Measurements from ENCODE around the gene THPO. TPM values are rescaled to one million over a fixed set of nuclear protein-coding genes. Genes with fewer than 3 reads are reported as not detected.

Gene THPO
- total and polyA plus RNA-seq, 7 donors, result 0.25 to 0.36 TPM; not detected in 5

DNA sequence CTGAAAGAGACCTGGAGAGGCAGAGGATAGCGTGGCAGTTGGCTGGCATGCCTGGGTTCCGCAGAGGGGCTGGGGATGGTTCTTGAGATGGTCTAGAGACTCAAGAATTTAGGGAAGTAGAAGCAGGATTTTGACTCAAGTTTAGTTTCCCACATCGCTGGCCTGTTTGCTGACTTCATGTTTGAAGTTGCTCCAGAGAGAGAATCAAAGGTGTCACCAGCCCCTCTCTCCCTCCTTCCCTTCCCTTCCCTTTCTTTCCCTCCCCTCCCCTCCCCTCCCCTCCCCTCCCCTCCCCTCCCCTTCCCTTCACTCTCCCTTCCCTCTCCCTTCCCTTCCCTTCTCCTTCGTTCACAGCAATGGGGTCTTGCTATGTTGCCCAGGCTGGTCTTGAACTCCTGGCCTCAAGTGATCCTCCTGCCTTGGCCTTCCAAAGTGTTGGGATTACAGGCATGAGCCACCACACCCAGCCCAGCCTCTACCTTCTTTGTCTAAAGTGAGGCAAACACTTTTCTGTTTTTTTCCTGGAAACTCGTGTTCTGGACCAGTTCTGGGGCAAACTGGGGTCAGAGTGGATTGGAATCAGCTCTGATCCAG, 12.0 kb upstream of the THPO start:
- no peaks in the 10 kb centered on the region for H3K36me3 ChIP-seq
- intact Hi-C loops (cut with DNase I), result no loop called here
- no peaks in the 10 kb centered on the region for H3K9me3 ChIP-seq
- H3K27ac ChIP-seq, result no peak overlapping the region
- H3K4me3 ChIP-seq, result no peak overlapping the region
- no peak for DNase-seq
- peaks cover 0 to 6% (median 4%) of the 10 kb centered on the region in 3 donors for H3K27me3 ChIP-seq
- WGBS, 2 donors, result 83 to 87% methylated on average over 5 of the region's 5 CpGs
- H3K4me1 ChIP-seq, result no peaks in the 10 kb centered on the region
- TF ChIP-seq EP300 (IDR thresholded peaks at IDR 0.05) (no peak), POLR2A (IDR thresholded peaks at IDR 0.05) (no peak), POLR2AphosphoS5 (IDR thresholded peaks at IDR 0.05) (no peak)
- TF ChIP-seq, protein P1, sequence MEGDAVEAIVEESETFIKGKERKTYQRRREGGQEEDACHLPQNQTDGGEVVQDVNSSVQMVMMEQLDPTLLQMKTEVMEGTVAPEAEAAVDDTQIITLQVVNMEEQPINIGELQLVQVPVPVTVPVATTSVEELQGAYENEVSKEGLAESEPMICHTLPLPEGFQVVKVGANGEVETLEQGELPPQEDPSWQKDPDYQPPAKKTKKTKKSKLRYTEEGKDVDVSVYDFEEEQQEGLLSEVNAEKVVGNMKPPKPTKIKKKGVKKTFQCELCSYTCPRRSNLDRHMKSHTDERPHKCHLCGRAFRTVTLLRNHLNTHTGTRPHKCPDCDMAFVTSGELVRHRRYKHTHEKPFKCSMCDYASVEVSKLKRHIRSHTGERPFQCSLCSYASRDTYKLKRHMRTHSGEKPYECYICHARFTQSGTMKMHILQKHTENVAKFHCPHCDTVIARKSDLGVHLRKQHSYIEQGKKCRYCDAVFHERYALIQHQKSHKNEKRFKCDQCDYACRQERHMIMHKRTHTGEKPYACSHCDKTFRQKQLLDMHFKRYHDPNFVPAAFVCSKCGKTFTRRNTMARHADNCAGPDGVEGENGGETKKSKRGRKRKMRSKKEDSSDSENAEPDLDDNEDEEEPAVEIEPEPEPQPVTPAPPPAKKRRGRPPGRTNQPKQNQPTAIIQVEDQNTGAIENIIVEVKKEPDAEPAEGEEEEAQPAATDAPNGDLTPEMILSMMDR (IDR thresholded peaks at IDR 0.05), result no peak

GRCh38 chr3:184389384-184389783, 11.4 kb upstream of the THPO start:
- TF ChIP-seq POLR2AphosphoS5 (IDR thresholded peaks at IDR 0.05) (no peak), POLR2A (IDR thresholded peaks at IDR 0.05) (no peak)
- no peak overlapping the region for H3K4me3 ChIP-seq
- H3K27ac ChIP-seq, result no peak overlapping the region
- no peaks in the 10 kb centered on the region for H3K9me3 ChIP-seq
- DNase-seq, result no peak
- peaks cover 0 to 6% (median 4%) of the 10 kb centered on the region in 3 donors for H3K27me3 ChIP-seq
- WGBS, 2 donors, result 47 to 70% methylated on average over 5 of the region's 5 CpGs
- H3K36me3 ChIP-seq, result no peaks in the 10 kb centered on the region
- intact Hi-C loops (cut with DNase I), result no loop called here
- no peaks in the 10 kb centered on the region for H3K4me1 ChIP-seq

- Histone ChIP-seq H3K9me3 (no peaks in the 10 kb centered on the region), H3K4me3 (no peak overlapping the region), H3K4me1 (no peaks in the 10 kb centered on the region), H3K27me3 (peaks cover 0 to 6% (median 4%) of the 10 kb centered on the region in 3 donors), H3K36me3 (no peaks in the 10 kb centered on the region), H3K27ac (no peak overlapping the region)
- 82 to 86% methylated on average over 8 of the region's 8 CpGs for WGBS, 2 donors
- no peak for TF ChIP-seq POLR2A (IDR thresholded peaks at IDR 0.05)
- TF ChIP-seq EP300 (IDR thresholded peaks at IDR 0.05), result no peak
- TF ChIP-seq, protein P1 (IDR thresholded peaks at IDR 0.05), result no peak
- no peak for TF ChIP-seq POLR2AphosphoS5 (IDR thresholded peaks at IDR 0.05)
- intact Hi-C loops (cut with DNase I), result no loop called here
- DNase-seq, result no peak
Measured at GRCh38 chr3:184388936-184389230, 10.9 kb upstream of the THPO start.

GRCh38 chr3:184388164-184388935, 10.3 kb upstream of the THPO start:
- no peak for DNase-seq
- intact Hi-C loops (cut with DNase I), result no loop called here

DNA sequence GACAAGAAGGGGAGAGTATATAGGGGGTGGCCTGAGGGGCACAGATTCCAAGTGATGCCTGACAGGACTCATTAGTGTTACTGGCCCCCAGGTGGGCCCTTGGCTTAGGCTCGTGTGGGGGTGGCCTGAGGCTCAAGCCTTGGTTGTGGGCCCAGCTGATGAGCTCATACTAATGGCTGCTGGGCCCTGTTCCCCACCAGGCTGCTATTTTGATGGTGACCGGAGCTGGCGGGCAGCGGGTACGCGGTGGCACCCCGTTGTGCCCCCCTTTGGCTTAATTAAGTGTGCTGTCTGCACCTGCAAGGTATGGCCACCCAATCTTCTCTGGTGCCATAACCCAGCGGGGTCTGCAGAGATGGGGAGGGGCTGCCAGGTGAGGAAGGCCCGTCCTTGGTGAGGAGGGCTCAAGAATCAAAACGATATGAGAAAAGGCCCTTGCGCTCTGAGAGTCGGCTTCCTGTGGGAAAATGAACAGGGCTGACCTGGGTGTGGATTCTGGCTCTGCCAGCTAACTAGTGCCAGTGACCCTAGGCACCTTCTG, 9.2 kb upstream of the THPO start:
- Histone ChIP-seq H3K4me3 (no peak overlapping the region), H3K36me3 (no peaks in the 10 kb centered on the region)

More at GRCh38 chr3:184388164-184388935, 10.3 kb upstream of the THPO start:
- TF ChIP-seq POLR2AphosphoS5 (IDR thresholded peaks at IDR 0.05) (no peak), EP300 (IDR thresholded peaks at IDR 0.05) (no peak), POLR2A (IDR thresholded peaks at IDR 0.05) (no peak)
- TF ChIP-seq, protein P1 (IDR thresholded peaks at IDR 0.05), result no peak
- no peak overlapping the region for H3K4me3 ChIP-seq
- H3K36me3 ChIP-seq, result no peaks in the 10 kb centered on the region
- 73 to 81% methylated on average over 8 of the region's 8 CpGs for WGBS, 2 donors
- no peaks in the 10 kb centered on the region for H3K4me1 ChIP-seq
- H3K27me3 ChIP-seq, result peaks cover 0 to 6% (median 4%) of the 10 kb centered on the region in 3 donors
- H3K9me3 ChIP-seq, result no peaks in the 10 kb centered on the region
- H3K27ac ChIP-seq, result no peak overlapping the region

More for the DNA sequence above, 9.2 kb upstream of the THPO start:
- WGBS, 2 donors, result 91 to 94% methylated on average over 12 of the region's 12 CpGs
- Histone ChIP-seq H3K4me1 (no peaks in the 10 kb centered on the region), H3K9me3 (no peaks in the 10 kb centered on the region), H3K27me3 (peaks cover 0 to 6% (median 4%) of the 10 kb centered on the region in 3 donors), H3K27ac (no peak overlapping the region)
- DNase-seq, result no peak
- TF ChIP-seq POLR2AphosphoS5 (IDR thresholded peaks at IDR 0.05) (no peak), POLR2A (IDR thresholded peaks at IDR 0.05) (no peak), EP300 (IDR thresholded peaks at IDR 0.05) (no peak)
- TF ChIP-seq, protein P1 (IDR thresholded peaks at IDR 0.05), result no peak
- intact Hi-C loops (cut with DNase I), result no loop called here
